Thyroid gland (tissue), 4 donors: ENCODE results near the gene HTR4. TPM values are rescaled to one million over a fixed set of nuclear protein-coding genes. Genes with fewer than 3 reads are reported as not detected.

Experiments used
- DNase-seq, 2 donors: peaks; one replicate each; pipeline ENCODE4 v3.0.0-alpha.2; 2019
- H3K27ac ChIP-seq, 3 donors: fragments of 200-600 bp; sonication (generic); 1 replicate in 2 of 3; 2 replicates in 1 of 3; pipeline ENCODE4 v1.5.1; 2016 to 2019; ENCODE audit warnings: mild to moderate bottlenecking in 1 of 3, moderate library complexity in 1 of 3
- H3K27me3 ChIP-seq: fragments of 200-600 bp; sonication (generic); one replicate; pipeline ENCODE4 v1.5.1; 2019
- H3K36me3 ChIP-seq, 2 donors: fragments of 200-600 bp; sonication (generic); one replicate each; pipeline ENCODE4 v1.5.1; 2016 to 2019
- H3K4me1 ChIP-seq, 2 donors: fragments of 200-600 bp; sonication (generic); one replicate each; pipeline ENCODE4 v1.5.1; 2017 to 2019
- H3K4me3 ChIP-seq, 3 donors: fragments of 200-600 bp; sonication (generic); replicated peaks in 1 of 3; 1 replicate in 2 of 3; 2 replicates in 1 of 3; pipeline ENCODE4 v1.5.1; 2016; ENCODE audit warnings: mild to moderate bottlenecking in 1 of 3
- H3K9me3 ChIP-seq: fragments of 200-600 bp; sonication (generic); one replicate; pipeline ENCODE4 v1.5.1; 2017
- POLR2A ChIP-seq, 2 donors: fragments of 450-650 bp; IDR thresholded peaks; one replicate each; pipeline ENCODE4 v1.6.1; 2017; ENCODE audit warnings: antibody characterized with exemption in 2 of 2, mild to moderate bottlenecking in 2 of 2, moderate library complexity in 1 of 2
- WGBS, 2 donors: methylation state at CpG; one replicate each; pipeline ENCODE4 v1.1.5; 2017; 5-methylcytosine and 5-hydroxymethylcytosine counted together
- intact Hi-C: fragments of 100-400 bp; cut with DNase I; formaldehyde crosslinking; loops from one replicate; pipeline ENCODE4 v1.15.1; 2023
- total RNA-seq, 4 donors: library from RNA; depleted of rRNA; stranded (reverse); fragments of >200 nt; gene quantifications; one replicate each; pipeline ENCODE4 v1.2.3, GENCODE V29; 2016
- TF ChIP-seq, protein P1 (sequence below), 6 experiments: fragments of 200-600 bp in 3 of 6; fragments of 450-650 bp in 3 of 6; sonication (generic) in 3 of 6; IDR thresholded peaks; one replicate each; pipeline ENCODE4 v1.5.1; 2016 to 2019; ENCODE audit warnings: antibody characterized with exemption in 6 of 6, mild to moderate bottlenecking in 2 of 6, inconsistent platforms in 1 of 6, moderate library complexity in 1 of 6

Gene HTR4
- total RNA-seq, 4 donors from 2014 or later = not detected

DNA sequence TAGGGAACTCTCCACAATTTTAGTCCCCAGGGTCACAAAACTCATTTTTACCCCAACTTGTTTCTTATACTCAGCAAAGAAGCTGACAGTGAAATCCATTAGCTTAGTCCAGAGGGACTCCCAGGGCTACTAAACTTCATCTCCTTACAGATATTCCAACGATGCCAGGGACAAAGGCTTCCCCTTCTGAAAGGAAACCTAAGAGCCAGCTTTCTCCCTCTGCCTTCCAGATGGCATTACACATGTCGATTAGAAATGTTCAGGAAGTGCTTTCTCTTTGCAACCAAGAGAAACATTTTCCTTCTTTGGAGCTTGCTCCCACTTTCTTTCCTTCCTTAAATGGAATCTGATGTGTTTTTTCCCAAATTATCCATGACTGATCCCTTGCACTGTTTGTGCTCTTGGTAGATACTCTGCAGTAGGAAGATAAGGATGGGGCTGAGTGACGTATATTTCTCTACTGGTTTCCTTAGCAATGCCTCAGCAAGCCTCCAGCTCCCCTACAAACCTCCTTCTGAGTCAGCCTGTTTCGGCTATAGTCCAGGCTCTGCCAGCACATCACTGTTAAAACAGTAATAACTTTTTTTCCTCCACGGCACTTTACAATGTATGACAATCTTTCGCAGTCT is 43.0 kb upstream of the HTR4 start:
- no peak for TF ChIP-seq POLR2A (IDR thresholded peaks at IDR 0.05)
- TF ChIP-seq, protein P1, sequence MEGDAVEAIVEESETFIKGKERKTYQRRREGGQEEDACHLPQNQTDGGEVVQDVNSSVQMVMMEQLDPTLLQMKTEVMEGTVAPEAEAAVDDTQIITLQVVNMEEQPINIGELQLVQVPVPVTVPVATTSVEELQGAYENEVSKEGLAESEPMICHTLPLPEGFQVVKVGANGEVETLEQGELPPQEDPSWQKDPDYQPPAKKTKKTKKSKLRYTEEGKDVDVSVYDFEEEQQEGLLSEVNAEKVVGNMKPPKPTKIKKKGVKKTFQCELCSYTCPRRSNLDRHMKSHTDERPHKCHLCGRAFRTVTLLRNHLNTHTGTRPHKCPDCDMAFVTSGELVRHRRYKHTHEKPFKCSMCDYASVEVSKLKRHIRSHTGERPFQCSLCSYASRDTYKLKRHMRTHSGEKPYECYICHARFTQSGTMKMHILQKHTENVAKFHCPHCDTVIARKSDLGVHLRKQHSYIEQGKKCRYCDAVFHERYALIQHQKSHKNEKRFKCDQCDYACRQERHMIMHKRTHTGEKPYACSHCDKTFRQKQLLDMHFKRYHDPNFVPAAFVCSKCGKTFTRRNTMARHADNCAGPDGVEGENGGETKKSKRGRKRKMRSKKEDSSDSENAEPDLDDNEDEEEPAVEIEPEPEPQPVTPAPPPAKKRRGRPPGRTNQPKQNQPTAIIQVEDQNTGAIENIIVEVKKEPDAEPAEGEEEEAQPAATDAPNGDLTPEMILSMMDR (IDR thresholded peaks at IDR 0.05) = no peak
- Histone ChIP-seq H3K4me1 (no peaks in the 10 kb centered on the region), H3K9me3 (no peaks in the 10 kb centered on the region), H3K36me3 (no peaks in the 10 kb centered on the region), H3K27me3 (no peaks in the 10 kb centered on the region), H3K4me3 (no peak overlapping the region), H3K27ac (no peak overlapping the region)
- DNase-seq = no peak
- intact Hi-C loops = no loop called here
- WGBS, 2 donors = 67 to 71% methylated on average over 6 of the region's 6 CpGs

DNA sequence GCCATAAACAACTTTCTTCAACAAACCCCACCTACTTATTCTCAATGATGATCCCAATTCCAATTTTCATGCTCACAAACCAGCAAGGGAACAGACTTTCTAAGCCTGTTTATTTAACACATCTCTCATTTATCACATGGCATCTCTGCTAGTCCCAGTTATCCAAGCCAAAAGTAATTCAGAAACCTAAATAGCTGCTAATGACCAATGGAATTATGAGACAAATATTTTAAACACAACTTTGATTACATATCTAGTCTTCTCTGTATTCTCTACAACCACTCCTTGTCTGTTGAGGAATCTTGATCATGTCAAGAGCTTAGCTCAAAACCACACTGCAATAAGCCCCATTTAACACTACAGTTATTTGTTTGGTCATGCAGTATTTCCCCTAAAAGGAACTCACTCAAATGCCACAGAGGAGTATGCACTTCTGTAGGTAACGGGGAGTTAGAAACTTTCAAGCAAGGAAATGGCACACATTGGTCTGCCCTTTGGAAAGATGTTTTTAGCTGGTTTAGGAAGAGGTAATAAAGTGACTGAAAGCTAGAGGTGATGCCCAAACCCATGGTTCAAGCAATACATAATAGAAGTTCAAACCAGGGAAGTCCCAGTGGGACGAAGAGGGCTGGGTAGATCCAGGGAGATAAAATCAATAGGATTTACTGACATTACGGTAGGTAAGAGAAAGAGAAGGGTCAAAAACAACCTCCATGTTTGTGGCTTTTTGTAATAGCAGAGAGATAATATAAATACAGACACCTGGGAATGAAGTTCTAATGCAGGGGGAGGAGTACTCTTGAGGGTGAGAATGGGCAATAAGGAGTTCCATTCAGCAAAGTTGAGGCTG is 42.1 kb upstream of the HTR4 start:
- Histone ChIP-seq H3K9me3 (no peaks in the 10 kb centered on the region), H3K27me3 (no peaks in the 10 kb centered on the region), H3K36me3 (no peaks in the 10 kb centered on the region), H3K27ac (no peak overlapping the region), H3K4me3 (no peak overlapping the region), H3K4me1 (no peaks in the 10 kb centered on the region)
- DNase-seq = no peak
- intact Hi-C loops = no loop called here
- no peak for TF ChIP-seq POLR2A (IDR thresholded peaks at IDR 0.05)
- TF ChIP-seq, protein P1 (IDR thresholded peaks at IDR 0.05) = no peak
- WGBS, 2 donors = 62% methylated on average over 3 of the region's 3 CpGs

DNA sequence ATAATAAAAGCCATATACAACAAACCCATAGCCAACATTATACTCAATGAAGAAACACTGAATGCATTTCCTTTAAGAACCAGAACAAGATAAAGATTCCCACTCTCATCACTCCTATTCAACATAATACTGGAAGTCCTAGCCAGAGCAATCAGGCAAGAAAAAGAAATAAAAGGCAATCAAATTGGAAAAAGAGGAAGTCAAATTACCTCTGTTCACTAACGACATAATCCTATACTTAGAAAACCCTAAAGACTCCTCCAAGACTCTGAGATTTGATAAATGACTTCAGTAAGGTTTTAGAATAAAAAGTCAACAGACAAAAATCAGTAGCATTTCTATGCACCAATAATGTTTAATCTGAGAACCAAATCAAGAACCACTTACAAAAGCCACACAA is 36.6 kb upstream of the HTR4 start:
- no peak for DNase-seq
- Histone ChIP-seq H3K27ac (no peak overlapping the region), H3K4me1 (no peaks in the 10 kb centered on the region), H3K36me3 (no peaks in the 10 kb centered on the region), H3K4me3 (no peak overlapping the region), H3K27me3 (no peaks in the 10 kb centered on the region), H3K9me3 (no peaks in the 10 kb centered on the region)
- 65 to 91% methylated on average over 1 of the region's 1 CpG for WGBS, 2 donors
- intact Hi-C loops = no loop called here
- TF ChIP-seq POLR2A (IDR thresholded peaks at IDR 0.05) = no peak

- Histone ChIP-seq H3K4me1 (no peaks in the 10 kb centered on the region), H3K9me3 (no peaks in the 10 kb centered on the region), H3K36me3 (no peaks in the 10 kb centered on the region), H3K27me3 (no peaks in the 10 kb centered on the region), H3K4me3 (no peak overlapping the region), H3K27ac (no peak overlapping the region)
- no peak for DNase-seq
- TF ChIP-seq POLR2A (IDR thresholded peaks at IDR 0.05) = no peak
- TF ChIP-seq, protein P1 (IDR thresholded peaks at IDR 0.05) = no peak
- intact Hi-C loops = no loop called here
Observed at GRCh38 chr5:148688787-148689186, 34.5 kb upstream of the HTR4 start.

GRCh38 chr5:148687871-148688270 is 33.5 kb upstream of the HTR4 start:
- Histone ChIP-seq H3K27ac (no peak overlapping the region), H3K4me1 (no peaks in the 10 kb centered on the region), H3K4me3 (no peak overlapping the region), H3K27me3 (no peaks in the 10 kb centered on the region), H3K36me3 (no peaks in the 10 kb centered on the region), H3K9me3 (no peaks in the 10 kb centered on the region)
- no peak for DNase-seq
- 92 to 98% methylated on average over 2 of the region's 2 CpGs for WGBS, 2 donors
- intact Hi-C loops = no loop called here
- TF ChIP-seq POLR2A (IDR thresholded peaks at IDR 0.05) = no peak
- TF ChIP-seq, protein P1 (IDR thresholded peaks at IDR 0.05) = no peak
